SHP77 (cell line): ENCODE results near the gene STX10.
"Not testable (repeated sequence)": the region's sequence is repeated elsewhere in the genome, so short reads cannot be mapped to it uniquely, and the experiment has no call there.

Source experiments
- DNase-seq, 2 experiments: peaks; one replicate each; lab custom pipeline; 2025; lab: John Stamatoyannopoulos, UW

The STX10 gene

GRCh38 chr19:13164343-13165161 is 14.4 kb upstream of the STX10 start:
- DNase-seq, result peak; percentile 43 to 70

- peak; percentile 73 to 76 for DNase-seq
Measured at GRCh38 chr19:13163609-13164342, 13.6 kb upstream of the STX10 start.

- peak; percentile 92 to 96 for DNase-seq
Measured at GRCh38 chr19:13162724-13163608, 12.8 kb upstream of the STX10 start.

- no peak for DNase-seq
Measured at GRCh38 chr19:13160557-13160956, 10.4 kb upstream of the STX10 start.

GRCh38 chr19:13159713-13160112 is 9.5 kb upstream of the STX10 start:
- DNase-seq, result no peak

- peak; percentile 43 to 59 for DNase-seq
Measured at GRCh38 chr19:13155472-13156359, 5.5 kb upstream of the STX10 start.

- no peak for DNase-seq
Measured at GRCh38 chr19:13154911-13155471, 4.8 kb upstream of the STX10 start.

- DNase-seq, result peak; percentile 14 to 23
Measured at GRCh38 chr19:13154241-13154778, 4.1 kb upstream of the STX10 start.

GRCh38 chr19:13153569-13154240 is 3.5 kb upstream of the STX10 start:
- no peak for DNase-seq

GRCh38 chr19:13152974-13153568 is 2.9 kb upstream of the STX10 start:
- peak; percentile 85 to 90 for DNase-seq

- DNase-seq, result no peak
Measured at GRCh38 chr19:13152356-13152973, 2.3 kb upstream of the STX10 start.

- peak; percentile 92 to 93 for DNase-seq
Measured at GRCh38 chr19:13151605-13152355, 1.6 kb upstream of the STX10 start.

GRCh38 chr19:13150931-13151604 is 893 bp upstream of the STX10 start:
- DNase-seq, result no peak

GRCh38 chr19:13149628-13150186 is 468 bp downstream of the STX10 start:
- DNase-seq, result peak; percentile 41 to 45

GRCh38 chr19:13149173-13149627 is 975 bp downstream of the STX10 start:
- DNase-seq, result not testable (repeated sequence)

- no peak for DNase-seq
Measured at GRCh38 chr19:13146763-13147563, 3.2 kb downstream of the STX10 start.
